HG02981 (cell line): Measurements from ENCODE around the gene OBSL1.

ENCODE experiments used
- ATAC-seq: cut with Tn5 transposase; IDR thresholded peaks from one replicate; pipeline ENCODE4 v1.9.1; 2021; ENCODE audit warnings: mild to moderate bottlenecking, moderate library complexity; ENCODE audit not compliant: unreplicated experiment

The OBSL1 gene

GRCh38 chr2:219552382-219553167 is 18.8 kb downstream of the OBSL1 start:
- peak; percentile 91 for ATAC-seq

DNA sequence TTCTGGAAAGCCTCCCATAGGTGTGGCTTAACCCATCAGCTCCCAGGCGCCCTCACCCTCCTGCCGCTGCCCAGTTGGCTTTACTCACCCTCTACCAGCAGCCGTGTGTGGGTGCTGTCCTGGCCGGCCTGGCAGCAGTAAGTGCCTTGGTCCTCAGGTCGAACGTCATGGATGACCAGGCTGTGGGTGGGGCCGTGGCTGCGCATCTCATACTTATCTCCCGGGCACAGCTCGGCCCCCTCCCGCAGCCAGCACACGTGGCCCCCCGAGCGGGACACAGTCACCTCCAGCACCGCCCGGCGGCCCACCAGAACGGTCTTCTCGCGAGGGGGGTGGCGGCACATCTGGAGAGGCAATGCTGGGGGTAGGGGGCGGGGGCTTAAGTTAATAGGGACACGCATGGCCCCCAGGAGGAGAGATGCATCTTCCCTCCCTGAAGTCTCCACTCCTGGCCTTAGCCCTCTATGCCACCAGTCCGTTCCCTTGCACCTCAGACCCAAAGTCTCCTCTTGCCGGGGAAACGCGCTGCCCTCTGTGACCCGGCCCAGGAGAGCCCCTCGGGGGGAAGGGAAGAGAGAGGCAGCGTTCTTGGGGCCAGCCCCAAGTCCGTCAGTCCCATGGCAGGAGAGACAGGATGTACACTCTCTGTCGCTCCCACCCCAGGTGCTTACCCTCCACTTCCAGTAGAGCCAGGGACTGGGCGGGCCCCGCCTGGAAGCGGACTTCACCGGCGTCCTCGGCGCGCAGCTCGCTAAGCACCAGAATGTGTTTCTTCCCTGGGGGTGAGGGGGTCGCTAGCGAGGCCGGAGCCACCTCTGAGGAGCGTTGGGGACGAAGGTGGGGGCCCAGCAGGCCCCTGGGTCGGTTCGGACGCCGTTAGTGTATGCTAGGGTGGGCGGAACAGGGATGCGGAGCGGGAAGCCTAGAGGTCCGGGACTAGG is 19.6 kb downstream of the OBSL1 start:
- peak; percentile 17 for ATAC-seq

DNA sequence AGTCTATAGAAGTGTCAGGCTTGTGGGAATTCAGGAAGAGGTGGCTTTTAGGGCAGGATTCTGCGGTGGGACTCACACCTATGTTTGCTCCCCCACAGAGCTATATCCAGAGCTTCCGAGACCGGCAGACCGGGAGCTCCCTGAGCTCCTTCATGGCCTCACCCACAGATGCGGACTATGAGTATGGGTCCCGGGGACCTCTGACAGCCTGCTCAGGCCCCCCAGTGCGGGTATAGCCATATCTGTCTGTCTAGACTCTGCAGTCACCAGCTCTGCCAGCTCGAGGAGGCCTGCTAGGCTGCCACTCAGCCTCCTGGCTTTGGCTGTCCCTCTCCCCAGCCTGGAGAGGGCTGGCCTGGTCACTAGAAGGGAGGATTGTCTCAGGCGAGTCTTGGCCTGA is 21.7 kb downstream of the OBSL1 start:
- ATAC-seq, result no peak

DNA sequence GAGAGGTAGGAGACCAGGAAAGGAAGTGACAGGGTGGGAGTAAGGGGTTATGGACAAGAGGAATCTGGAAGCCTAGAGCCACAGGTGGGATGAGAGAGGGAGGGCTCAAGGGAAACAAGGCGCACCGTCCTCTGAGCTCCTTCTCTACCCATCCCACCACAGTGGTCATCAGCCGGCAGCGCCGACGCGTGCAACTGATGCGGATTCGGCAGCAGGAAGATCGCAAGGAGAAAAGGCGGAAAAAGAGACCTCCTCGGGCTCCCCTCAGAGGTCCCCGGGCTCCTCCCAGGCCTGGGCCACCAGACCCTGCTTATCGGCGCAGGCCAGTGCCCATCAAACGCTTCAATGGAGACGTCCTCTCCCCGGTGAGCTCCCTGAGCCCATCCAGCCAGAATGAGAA is 22.3 kb downstream of the OBSL1 start:
- ATAC-seq, result no peak

- ATAC-seq, result no peak
Observed at GRCh38 chr2:219547621-219548020, 23.7 kb downstream of the OBSL1 start.

DNA sequence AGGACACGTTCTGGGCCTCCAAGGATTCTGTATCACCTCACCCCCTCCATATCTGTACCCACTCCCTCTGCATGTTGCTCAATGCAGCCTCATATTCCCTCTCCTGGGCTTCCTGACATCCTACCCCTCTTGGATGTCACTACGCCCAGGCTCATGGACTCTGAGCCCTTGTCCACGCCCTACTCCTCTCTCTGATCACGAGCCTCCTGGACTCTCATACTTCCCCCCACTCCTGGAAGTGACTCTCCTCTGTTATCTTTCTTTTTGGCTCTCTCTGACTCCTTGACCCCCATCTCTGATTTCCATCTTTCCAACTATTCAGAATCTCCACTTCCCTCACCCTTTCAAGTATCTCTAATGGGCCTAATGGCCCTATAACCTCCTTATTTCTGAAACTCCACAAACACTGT is 25.4 kb downstream of the OBSL1 start:
- no peak for ATAC-seq

DNA sequence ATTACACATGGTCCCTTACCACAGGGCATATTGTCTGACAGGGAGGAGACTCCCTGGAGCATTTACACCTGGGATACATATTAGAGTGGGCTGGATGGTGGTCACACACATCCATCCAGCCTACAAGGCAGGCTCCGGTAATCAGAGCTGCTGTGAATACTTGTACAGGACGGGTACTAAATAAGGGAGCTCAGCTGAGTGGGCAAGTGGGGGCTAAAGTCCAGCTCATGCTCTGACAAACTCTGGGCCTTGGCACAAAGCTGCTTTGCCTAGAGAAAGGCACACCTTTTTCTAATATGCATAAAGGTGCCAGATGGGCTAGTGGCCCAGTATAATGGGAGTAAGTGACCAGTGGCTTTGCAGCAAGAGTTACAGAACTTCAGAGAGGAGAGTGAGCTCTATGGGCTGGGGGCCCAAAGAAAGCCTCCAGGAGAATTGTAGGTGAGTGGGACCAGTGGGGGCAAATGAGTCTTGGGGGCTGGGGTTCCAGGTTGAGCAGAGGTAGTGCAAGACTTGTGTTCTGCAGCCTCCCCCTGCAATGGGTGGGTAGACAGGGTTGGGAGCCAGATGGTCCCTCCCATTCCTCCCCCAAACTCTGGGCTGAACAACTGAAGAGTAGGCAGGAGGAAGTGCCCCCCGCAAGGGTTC is 25.9 kb downstream of the OBSL1 start:
- no peak for ATAC-seq

DNA sequence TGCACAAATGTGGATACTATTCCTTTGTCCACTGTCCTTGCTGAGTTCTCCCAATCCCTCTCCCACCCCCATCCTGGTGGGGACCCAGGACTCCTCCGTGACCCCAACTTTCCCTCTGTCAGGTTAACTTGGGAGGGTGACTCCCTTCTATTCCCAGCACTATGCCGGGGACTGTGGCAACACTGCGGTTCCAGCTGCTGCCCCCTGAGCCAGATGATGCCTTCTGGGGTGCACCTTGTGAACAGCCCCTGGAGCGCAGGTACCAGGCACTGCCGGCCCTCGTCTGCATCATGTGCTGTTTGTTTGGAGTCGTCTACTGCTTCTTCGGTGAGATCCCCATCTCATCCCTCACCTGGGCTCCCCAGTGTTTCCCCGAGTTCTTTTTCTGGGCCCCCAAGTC is 26.8 kb downstream of the OBSL1 start:
- no peak for ATAC-seq

- ATAC-seq, result peak; percentile 73
Observed at GRCh38 chr2:219543596-219544358, 27.6 kb downstream of the OBSL1 start, which contains the start of the genes CHPF and TMEM198. Gene CHPF (minus strand): TSS chr2:219543809. CDS start chr2:219543538, 271 bp downstream. Gene TMEM198 (plus strand): TSS chr2:219544028. CDS start chr2:219544728, 700 bp downstream.

DNA sequence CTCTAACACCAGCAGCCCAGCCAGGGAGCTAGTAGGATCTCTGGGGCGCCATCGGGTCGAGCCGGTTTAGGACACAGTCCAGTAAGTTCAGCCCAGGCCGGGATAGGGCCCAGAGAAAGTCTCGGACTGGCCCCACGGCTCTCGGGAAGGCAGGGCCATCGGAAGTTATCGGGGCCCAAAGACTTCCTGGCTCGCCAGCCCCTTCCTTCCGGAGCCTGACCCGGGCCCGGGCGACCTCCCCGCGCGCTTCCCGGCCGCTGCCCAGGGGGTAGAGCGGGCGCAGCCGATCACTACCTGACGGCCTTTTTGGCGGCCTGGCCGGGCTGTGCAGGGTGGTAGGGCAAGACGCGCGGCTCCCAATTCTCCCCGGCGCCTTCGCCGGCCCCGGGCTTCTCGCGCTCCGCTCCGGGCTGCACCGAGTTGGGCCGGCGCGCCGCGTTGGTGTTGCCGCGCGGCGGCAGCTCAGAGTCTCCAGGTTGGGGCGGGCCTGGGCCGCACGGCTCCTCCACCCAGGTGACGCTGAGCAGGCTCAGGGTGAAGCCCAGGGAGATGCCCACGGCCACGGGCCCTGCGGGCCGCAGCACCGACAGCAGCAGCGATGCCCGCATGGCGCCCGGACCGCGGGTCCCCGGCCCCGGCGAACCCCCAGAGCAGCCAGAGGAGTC is 28.3 kb downstream of the OBSL1 start:
- peak; percentile 29 for ATAC-seq

GRCh38 chr2:219541611-219542180 is 29.6 kb downstream of the OBSL1 start:
- ATAC-seq, result peak; percentile 43

- ATAC-seq, result no peak
Observed at GRCh38 chr2:219540784-219541504, 30.4 kb downstream of the OBSL1 start.

DNA sequence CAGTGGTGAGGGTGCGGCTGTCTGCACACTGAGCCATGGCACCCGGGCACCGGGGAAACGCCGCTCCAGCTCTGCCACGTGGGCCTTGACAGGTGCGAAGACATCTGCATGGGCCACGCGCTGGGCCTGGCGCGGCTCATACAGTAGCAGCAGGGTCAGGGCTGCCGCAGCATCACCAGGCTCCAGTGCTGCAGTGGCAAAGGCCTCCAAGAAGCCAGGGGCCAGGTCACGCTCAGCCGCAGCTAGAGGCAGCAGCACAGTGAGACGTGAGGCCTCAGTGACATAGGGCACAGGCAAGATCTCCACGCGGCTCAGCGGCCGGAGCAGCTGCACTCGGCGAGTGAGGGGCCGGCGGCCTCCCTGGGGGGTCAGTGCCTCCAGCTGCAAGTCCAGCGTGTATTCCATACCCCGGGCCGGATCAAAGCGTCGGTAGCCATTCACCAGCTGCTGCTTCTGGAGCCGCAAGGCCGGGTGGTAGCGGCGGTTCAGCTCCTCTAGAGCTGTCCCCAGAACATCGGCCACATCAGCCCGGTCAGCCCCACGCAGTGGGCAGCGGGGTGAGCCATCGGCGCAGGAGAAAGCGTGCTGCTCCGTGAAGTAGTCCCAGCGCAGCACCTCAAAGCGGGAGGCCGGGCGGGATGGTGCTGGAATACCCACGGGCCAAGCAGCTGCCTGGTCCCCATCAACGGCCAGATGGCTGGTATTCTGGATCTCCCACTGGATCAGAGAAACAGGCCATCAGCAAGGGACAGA is 31.2 kb downstream of the OBSL1 start:
- no peak for ATAC-seq

GRCh38 chr2:219538956-219539788 is 32.2 kb downstream of the OBSL1 start:
- no peak for ATAC-seq

DNA sequence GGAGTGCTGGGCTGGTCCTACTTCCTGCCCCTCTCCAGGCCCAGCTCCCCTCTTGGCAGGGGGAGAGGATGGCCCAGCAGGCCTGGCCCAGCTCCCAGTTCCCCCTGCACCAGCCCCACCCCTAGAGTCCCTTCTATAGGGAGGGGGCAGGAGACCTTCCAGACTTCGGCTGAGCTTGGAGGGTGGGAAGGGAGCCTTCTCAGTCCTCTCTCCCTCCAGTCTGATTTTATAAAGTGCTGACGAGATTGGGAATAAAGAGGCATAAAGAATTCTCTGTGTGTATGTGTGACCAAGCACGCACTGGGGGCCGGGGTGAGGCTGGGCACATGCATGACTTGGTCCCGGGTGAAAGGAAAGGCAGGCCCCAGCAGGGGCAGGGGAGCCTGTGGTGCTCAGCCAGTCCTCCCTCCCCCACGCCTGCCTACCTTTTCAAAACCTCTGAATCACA is 32.8 kb downstream of the OBSL1 start:
- ATAC-seq, result no peak

- no peak for ATAC-seq
Observed at GRCh38 chr2:219537657-219538488, 33.5 kb downstream of the OBSL1 start.
